OCI-LY7 (cell line): ENCODE results near the gene SOBP. TPM values are rescaled to one million over a fixed set of nuclear protein-coding genes. Genes with fewer than 3 reads are reported as not detected.
A peak's percentile ranks its signal among the peaks of the same experiment; 100 is the strongest.

Experiments
- BruUV-seq: library from RNA; stranded (reverse); fragments of 400-500 nt; replicated peaks from 2 replicates; lab custom pipeline; 2021; lab: Mats Ljungman, UMichigan
- CTCF ChIA-PET: fragments of 300-600 bp; sonication (Branson Sonifier 250); formaldehyde crosslinking; loops from one replicate; lab custom pipeline; 2022; ENCODE audit warnings: antibody characterized with exemption; ENCODE audit not compliant: unreplicated experiment; lab: Charles Lee
- POLR2A ChIA-PET: fragments of 300-600 bp; sonication (Branson Sonifier 250); formaldehyde crosslinking; loops from one replicate; lab custom pipeline; 2022; ENCODE audit warnings: antibody characterized with exemption; lab: Charles Lee
- DNase-seq: peaks from one replicate; pipeline ENCODE4 v3.0.0-alpha.2; 2015; ENCODE audit warnings: low spot score
- H2AFZ ChIP-seq: fragments of 200-600 bp; sonication (generic), shearing (Covaris generic); 2 replicates; pipeline ENCODE4 v1.6.1; 2014; ENCODE audit warnings: mild to moderate bottlenecking, antibody characterized with exemption, low read length, moderate library complexity
- H3K27ac ChIP-seq: fragments of 200-600 bp; sonication (generic); 2 replicates; pipeline ENCODE4 v1.5.1; 2014; ENCODE audit warnings: mixed run types, low read depth, mild to moderate bottlenecking, moderate library complexity, low read length, inconsistent platforms; ENCODE audit not compliant: poor library complexity, severe bottlenecking
- H3K36me3 ChIP-seq: fragments of 200-600 bp; sonication (generic); 2 replicates; pipeline ENCODE4 v1.6.1; 2014; ENCODE audit warnings: mild to moderate bottlenecking, antibody characterized with exemption, low read length, moderate library complexity, mixed read lengths; ENCODE audit not compliant: insufficient read depth
- H3K4me1 ChIP-seq: fragments of 200-600 bp; sonication (generic); 2 replicates; pipeline ENCODE4 v1.5.1; 2014; ENCODE audit warnings: mild to moderate bottlenecking, low read length; ENCODE audit not compliant: insufficient read depth, poor library complexity, severe bottlenecking
- H3K4me2 ChIP-seq: fragments of 200-600 bp; sonication (generic); 2 replicates; pipeline ENCODE4 v1.6.1; 2014; ENCODE audit warnings: mild to moderate bottlenecking, low read length
- H3K4me3 ChIP-seq: fragments of 200-600 bp; sonication (generic); 2 replicates; pipeline ENCODE4 v1.5.1; 2014; ENCODE audit warnings: mild to moderate bottlenecking, low read depth, low read length; ENCODE audit not compliant: poor library complexity, severe bottlenecking
- H3K79me2 ChIP-seq: fragments of 200-600 bp; sonication (generic); 2 replicates; pipeline ENCODE4 v1.6.1; 2016; ENCODE audit warnings: low read depth, mild to moderate bottlenecking, low read length, moderate library complexity, mixed read lengths; ENCODE audit not compliant: insufficient read depth
- H3K9me2 ChIP-seq: fragments of 200-600 bp; sonication (generic); 2 replicates; pipeline ENCODE4 v1.6.1; 2016; ENCODE audit warnings: mild to moderate bottlenecking, low read length, mixed read lengths; ENCODE audit not compliant: insufficient read depth
- H3K9me3 ChIP-seq: fragments of 200-600 bp; sonication (generic); 2 replicates; pipeline ENCODE4 v1.6.1; 2014; ENCODE audit warnings: mild to moderate bottlenecking, mixed run types, low read length, mixed read lengths
- H4K20me1 ChIP-seq: fragments of 200-600 bp; sonication (generic); 2 replicates; pipeline ENCODE4 v1.6.1; 2014; ENCODE audit warnings: mild to moderate bottlenecking, antibody characterized with exemption, low read length, moderate library complexity, mixed read lengths; ENCODE audit not compliant: insufficient read depth
- CTCF ChIP-seq: fragments of 200-600 bp; sonication (generic); conservative IDR thresholded peaks from 2 replicates; pipeline ENCODE4 v1.5.1; 2014; ENCODE audit warnings: mild to moderate bottlenecking, antibody characterized with exemption, low read length, moderate library complexity, mixed read lengths
- EZH2phosphoT487 ChIP-seq: fragments of 200-600 bp; sonication (generic); IDR thresholded peaks from 2 replicates; pipeline ENCODE4 v1.6.1; 2018; ENCODE audit warnings: low read depth, borderline replicate concordance, mild to moderate bottlenecking, mixed run types, antibody characterized with exemption, low read length, moderate library complexity, mixed read lengths
- intact Hi-C: fragments of 100-400 bp; cut with micrococcal nuclease; formaldehyde crosslinking; loops from one replicate; pipeline ENCODE4 v1.10.0; 2022; ENCODE audit not compliant: unreplicated experiment
- total RNA-seq, 2 experiments: library from RNA; depleted of rRNA in 1 of 2; stranded (reverse); fragments of >200 nt in 1 of 2; shearing (Covaris generic) in 1 of 2; gene quantifications; 2 replicates each; pipeline ENCODE4 v1.2.3, GENCODE V29; 2014 to 2022

SOBP gene
- total RNA-seq, 2 experiments from 2014 or later = 21.5 to 29.4 TPM

GRCh38 chr6:107488174-107488874 lies 1.6 kb upstream of the SOBP start:
- Histone ChIP-seq H3K79me2 (peaks cover 31% of the 10 kb centered on the region), H3K4me2 (peak overlapping the region; percentile 93), H3K27ac (peak overlapping the region; percentile 67), H3K4me1 (peaks cover 30% of the 10 kb centered on the region), H4K20me1 (0 out of 2 replicates have a peak, but pooled peaks cover 6% of the 10 kb centered on the region), H3K9me2 (no peaks in the 10 kb centered on the region), H3K9me3 (no peaks in the 10 kb centered on the region), H2AFZ (peak overlapping the region; percentile 59; the same call in 1 of the 2 replicates), H3K36me3 (peaks cover 5% of the 10 kb centered on the region; the same call in 1 of the 2 replicates), H3K4me3 (peak overlapping the region; percentile 95)
- CTCF ChIA-PET = interaction anchor here (1.0 to 1.5 kb wide), 6 partner anchors 30 to 186 kb away, joined by 3 to 5 read pairs (median 4); no protein-coding TSS in a partner anchor
- POLR2A ChIA-PET = interaction anchor here (0.5 to 5.4 kb wide), 12 partner anchors 9 to 171 kb away, joined by 3 to 25 read pairs (median 4); partner anchors contain the start of gene PDSS2
- intact Hi-C loops = loop anchor here (2.0 kb wide), 1 partner anchor 170 kb away; no protein-coding TSS in a partner anchor
- no TSS peak for BruUV-seq
- no peak for DNase-seq
- TF ChIP-seq CTCF (no peak), EZH2phosphoT487 (no peak)

- ChIA-PET CTCF (interaction anchor here (0.6 to 1.5 kb wide), 7 partner anchors 30 to 468 kb away, joined by 3 to 5 read pairs (median 4); no protein-coding TSS in a partner anchor), POLR2A (interaction anchor here (0.8 to 5.4 kb wide), 13 partner anchors 9 to 375 kb away, joined by 3 to 25 read pairs (median 5); partner anchors contain the start of gene PDSS2)
- Histone ChIP-seq H3K27ac (peak overlapping the region; percentile 67), H3K9me2 (no peaks in the 10 kb centered on the region), H4K20me1 (peaks cover 6% of the 10 kb centered on the region; the same call in 1 of the 2 replicates), H3K4me1 (peaks cover 38% of the 10 kb centered on the region), H3K79me2 (peaks cover 38% of the 10 kb centered on the region), H3K4me2 (peak overlapping the region; percentile 93), H2AFZ (peak overlapping the region; percentile 59), H3K9me3 (no peaks in the 10 kb centered on the region), H3K4me3 (peak overlapping the region; percentile 95), H3K36me3 (peaks cover 7% of the 10 kb centered on the region; the same call in 1 of the 2 replicates)
- DNase-seq = peak; percentile 47
- no TSS peak for BruUV-seq
- TF ChIP-seq CTCF (no peak), EZH2phosphoT487 (no peak)
- intact Hi-C loops = loop anchor here (1.0 to 2.0 kb wide), 4 partner anchors 30 to 170 kb away; partner anchors contain the start of gene PDSS2
Observed at GRCh38 chr6:107488875-107489635, 862 bp upstream of the SOBP start.
